ENCODE results near the gene SST. TPM values are rescaled to one million over a fixed set of nuclear protein-coding genes. Genes with fewer than 3 reads are reported as not detected.

SST gene
- not detected for total RNA-seq
- long read RNA-seq = 0 reads

DNA sequence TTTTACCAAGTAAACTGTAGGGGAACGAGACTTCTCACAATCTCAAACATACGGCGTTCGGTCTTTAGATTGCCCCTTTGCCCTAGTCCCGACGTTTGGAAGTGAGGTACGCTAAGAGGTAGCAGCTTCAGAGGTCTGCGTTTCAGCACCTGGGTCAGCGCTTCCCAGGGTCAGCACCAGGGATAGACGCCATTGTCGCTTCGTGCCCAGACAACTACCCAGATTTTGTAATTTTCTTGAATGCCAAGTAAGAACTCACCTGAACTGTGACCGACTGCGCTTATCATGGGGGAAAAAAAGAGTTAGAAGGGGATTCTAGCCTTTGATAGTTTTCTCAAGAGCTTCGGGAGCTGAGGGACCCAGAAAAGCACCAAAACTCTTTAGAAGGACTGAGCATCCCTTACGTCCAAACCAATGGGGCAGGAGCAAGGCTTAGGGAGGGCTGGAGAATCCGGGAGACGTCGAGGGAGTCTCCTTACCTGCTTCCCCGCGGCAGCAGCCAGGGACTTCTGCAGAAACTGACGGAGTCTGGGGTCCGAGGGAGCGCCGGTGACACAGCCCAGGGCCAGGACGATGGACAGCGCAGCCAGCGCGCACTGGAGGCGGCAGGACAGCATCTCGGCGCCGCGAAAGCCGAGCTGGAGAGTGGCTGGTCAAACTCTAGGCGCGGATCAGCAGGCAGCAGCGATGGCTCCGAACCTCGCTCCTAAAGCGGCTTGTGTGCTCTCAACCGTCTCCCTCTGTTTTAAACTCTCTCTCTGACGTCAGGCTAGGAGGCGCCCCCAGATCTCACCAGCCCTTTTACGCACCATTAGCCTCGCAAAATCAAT lies at the start of gene SST:
Gene SST, minus strand, starts transcription at position 720 of the 830 bp plus-strand sequence. Its CDS starts 103 bp downstream, at position 617.
- DNase-seq (ENCODE audit: low spot score) = no peak

DNA sequence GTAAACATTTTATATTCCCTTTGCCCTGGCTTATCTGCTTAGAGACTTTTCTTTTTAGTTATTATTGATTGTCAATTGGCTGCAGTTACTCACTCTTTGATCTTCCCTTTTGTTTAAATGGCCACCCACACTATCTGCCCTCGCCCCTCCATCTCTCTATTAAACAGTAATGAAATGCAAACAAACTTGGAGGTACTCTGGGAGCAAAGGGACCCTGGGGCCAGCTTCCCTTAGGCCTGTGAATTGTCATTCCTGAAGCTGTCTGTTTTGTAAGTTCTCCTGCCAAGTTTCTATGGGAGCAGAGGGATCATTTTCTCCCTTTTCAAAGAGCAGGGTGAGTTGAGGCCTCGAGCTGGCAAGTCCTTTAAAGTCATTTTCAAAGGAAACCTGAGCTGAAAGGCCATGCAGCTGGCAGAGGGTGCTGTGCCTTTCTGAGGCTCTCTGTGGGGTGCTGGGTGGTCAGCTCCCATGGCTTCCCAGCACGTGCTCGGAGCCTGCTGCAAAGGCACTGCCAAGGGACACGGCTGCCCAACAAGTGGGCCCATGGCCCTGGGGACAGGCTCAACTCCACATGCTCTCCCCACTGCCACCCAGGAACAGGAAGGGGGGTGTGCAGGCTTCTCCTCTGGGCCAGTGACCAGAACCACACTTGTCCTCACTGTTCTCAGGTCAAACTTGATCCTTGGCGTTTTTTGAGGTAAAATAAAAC lies 49.6 kb upstream of the SST start:
- DNase-seq (ENCODE audit: low spot score) = no peak

DNA sequence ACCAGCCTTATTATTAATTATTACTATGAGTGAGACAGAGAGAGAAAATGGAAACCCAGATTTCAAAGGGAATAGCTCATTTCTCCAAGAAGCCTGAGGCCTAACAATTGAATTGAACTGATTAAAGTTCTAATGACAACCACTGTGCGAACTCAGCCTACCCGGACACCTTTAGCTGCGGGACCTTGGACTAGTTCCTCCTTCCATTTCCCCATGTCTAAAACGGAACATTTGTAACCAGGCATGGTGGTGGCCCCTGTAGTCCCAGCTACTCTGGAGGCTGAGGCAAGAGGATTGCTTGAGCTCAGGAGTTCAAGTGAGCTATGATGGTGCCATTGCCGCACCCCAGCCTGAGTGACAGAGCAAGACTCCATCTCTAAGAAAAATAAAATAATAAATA lies 48.6 kb upstream of the SST start:
- no peak for DNase-seq (ENCODE audit: low spot score)

DNA sequence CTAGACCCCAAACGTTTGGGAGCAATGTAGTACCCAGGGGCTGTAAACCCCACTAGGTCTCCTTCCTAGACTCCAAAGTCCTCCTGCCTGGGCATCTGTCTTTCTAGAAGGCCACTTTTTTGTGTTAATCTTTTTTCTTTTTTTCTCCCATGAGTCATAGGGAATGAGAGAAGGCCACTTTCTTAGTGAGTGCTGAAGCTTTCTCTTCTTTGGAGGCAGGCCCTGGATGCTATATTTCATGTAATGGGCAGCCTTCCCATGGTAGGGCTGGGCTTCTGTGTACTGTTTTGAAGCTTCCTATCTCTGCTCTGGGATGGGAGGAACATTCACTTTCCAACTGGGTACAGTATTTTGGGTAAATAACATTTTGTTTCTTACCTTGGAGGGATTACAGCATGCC lies 47.4 kb upstream of the SST start:
- DNase-seq (ENCODE audit: low spot score) = no peak

DNA sequence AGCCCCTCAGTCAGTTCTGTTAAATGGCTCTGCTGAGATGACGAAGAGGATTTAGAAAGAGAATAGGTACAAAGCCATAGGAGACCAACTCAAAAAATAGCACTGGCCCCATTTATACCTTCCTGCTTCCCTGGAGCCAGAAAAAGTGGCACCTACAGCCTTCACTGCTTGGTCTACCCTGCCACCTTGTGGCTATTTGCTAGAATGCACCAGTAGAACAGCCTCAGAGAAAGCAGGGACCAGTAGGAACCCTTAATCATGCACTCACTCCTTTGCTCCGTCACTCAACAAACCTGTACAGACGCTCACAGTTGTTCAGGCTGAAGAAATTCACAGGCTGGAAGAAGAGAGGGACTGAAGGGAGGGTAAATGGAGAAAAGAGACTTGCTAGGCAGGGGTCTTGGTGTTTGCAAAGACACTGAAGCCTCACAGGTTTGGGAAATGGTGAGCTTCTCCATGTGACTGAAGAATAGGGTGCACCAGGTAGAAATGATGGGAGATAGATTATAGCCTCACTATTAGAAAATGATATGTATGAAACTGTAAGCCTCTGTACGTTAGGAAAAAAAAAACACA lies 44.3 kb upstream of the SST start:
- no peak for DNase-seq (ENCODE audit: low spot score)

DNA sequence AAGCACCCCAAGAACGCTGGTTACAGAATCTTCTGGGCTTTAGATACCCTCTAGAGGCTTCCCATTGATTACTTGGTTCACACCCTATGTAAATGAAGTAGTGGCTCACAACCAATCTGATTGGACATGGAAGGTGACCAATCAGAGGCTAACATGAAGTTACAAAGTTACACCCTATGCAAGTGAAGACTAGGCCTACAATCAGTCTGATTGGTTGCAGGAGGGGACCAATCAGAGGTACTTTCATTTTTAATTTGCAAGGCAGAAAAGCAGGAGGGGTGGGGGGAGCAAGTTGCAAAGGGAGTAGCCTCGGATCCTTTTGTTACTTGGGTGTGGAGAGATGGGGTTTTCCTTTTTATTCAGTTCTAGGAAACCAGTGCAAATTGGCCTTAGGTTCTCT lies 43.3 kb upstream of the SST start:
- DNase-seq (ENCODE audit: low spot score) = no peak

DNA sequence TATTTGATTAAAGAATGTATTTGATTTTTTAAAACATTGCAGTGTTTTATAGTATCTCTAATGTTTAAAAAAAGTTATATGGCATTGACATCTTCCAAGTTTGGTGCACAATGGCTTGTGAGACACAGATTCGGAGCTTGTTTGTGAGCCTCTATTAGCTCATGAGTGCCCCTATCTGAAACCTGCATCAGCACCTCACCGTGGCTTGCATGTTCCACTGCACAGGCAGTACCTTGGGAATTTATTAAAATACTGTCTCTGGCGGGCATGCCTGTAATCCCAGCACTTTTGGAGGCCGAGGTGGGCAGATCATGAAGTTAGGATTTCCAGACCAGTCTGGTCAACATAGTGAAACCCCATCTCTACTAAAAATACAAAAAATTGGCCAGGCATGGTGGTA lies 39.0 kb upstream of the SST start:
- no peak for DNase-seq (ENCODE audit: low spot score)

DNA sequence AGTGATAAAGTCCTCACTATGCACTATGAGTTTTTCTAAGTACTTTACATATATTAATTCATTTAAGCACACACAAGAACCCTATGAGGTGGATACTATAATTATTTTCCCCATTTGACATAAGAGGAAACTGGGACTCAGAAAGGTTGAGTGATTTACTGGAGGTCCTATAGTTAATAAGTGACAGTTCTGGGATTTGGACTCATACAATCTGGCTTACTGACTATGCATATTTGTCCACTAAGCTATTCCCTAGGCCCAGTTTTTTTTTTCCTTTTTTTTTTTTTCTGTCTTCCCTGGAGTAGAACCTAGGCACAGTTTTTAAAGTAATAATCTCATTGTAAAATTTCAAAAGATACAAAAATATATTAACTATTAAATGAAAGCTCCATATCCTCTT lies 38.5 kb upstream of the SST start:
- DNase-seq (ENCODE audit: low spot score) = no peak

DNA sequence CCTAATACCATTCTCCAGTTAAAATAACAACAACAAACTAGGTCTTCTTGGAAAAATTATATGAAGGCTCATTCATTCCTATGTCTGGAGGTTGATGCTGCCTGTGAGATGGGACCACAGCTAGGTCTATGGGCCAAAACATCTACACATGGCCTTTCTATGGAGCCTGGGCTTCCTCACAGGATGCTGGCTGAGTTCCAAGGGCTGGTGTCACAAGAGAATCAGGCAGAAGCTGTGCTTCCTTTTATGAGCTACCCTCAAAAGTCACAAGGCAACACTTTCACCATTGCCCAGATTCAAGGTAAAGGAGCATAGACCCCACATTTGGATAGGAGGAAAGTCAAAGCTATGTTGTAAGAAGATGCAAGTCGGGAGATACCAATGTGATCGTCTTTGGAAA lies 36.8 kb upstream of the SST start:
- DNase-seq (ENCODE audit: low spot score) = no peak

DNA sequence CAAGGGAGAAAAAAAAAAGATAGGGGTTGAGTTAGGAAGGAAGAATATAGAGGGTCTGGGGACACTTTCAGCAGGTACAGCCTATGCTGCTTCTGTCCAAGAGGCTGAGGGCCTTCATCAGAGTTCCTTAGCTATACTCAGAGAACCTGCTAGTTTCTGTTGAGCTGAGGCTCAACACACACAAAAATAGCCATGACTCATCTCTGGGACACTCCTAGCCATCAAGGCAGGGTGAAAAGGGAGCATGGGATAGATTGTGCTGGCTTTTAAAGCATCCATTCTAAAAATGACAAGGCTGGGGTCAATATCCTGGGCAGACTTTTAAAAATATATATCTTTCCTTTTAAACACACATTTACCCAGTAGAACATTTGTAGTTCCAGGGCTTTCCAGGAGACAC lies 35.0 kb upstream of the SST start:
- DNase-seq (ENCODE audit: low spot score) = no peak

DNA sequence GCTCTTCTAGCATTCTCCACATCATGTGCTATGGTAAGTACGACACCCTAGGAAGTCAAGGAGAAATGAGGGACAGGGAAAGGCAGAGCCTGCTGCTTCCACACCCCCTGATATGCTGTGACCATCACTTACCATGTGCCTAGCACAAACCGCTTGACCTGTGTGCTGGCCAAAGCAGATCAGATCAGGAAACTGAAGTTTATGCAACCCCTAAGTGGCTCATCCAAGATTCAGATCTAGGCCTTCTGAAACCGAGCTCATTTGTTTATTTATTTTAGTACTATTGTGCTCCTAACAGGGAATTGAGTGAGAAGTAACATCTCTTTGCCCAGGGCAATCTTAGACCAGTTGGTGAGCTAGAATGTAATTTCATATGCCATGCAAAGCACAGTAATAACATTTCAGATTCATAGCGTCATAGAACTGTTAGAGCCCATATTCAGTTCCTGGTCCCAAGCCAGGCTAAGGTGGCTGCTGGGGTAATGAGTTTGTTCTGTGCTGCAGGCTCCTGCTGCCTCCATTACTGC lies 32.4 kb upstream of the SST start, which contains the start of gene RTP2:
Gene RTP2, minus strand, starts transcription at position 51 of the 527 bp plus-strand sequence. CDS start 429 bp downstream, outside the sequence.
- DNase-seq (ENCODE audit: low spot score) = no peak

DNA sequence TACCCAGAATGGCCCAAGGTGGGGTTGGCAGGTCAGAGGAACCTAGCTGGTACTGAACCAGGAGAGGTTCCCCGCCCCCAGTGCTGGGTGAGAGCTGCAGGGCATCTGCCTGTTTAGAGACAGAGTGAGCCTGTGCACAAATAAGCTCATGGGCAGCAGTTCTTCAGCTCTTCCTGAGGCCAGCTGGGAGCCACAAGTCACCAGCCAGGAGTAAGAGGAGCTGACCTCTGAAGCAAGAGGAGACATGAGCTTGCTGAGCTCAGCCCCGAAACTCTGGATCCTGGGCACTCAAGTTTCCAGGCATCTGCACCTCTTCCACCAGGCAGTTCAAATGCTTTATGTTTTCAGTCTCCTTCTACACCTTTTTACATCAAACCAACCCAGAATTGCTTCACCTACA lies 30.1 kb upstream of the SST start:
- DNase-seq (ENCODE audit: low spot score) = no peak

DNA sequence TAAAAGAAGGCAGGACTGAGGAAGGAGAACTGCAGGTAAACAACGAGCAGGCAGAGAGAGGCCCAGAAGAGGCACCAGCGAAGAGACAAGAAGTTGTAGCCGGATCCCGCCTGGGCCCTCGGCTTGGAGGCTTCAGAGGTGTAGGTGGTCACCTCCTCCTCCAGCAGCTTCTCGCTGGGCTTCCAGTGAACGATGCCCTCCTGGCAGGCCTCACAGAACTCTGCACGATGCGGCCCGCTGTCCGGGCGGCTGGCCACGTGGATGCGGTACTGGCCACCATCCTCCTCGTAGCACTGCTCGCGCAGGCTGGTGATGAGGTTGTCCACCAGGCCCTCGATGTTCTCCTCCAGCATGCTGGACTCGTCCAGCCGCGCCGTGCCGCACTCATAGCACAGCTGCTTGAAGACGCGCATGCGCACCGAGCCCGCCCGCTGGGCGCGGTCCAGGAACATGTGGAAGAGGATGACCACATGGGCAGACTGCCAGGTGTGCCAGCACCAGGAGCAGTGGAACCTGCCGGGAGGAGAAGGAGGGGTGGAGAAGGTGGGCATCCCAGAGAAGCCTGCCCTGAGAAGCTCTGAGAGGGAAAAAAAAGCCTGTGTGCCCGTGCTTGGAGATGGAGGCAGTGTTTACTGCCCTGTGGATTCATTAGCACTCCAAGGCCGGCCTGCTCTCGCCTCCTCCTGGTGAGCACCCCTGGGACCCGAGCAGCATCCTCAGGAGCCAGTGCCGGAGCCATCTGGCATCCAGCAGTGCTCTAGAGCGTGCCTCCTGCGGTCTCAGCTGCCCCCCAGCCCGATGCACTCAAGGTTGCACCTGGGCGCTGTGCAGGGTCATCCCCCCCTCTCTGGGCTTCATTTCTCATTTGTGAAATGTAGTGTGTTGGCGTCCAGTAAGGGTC lies 28.6 kb upstream of the SST start:
- DNase-seq (ENCODE audit: low spot score) = no peak

DNA sequence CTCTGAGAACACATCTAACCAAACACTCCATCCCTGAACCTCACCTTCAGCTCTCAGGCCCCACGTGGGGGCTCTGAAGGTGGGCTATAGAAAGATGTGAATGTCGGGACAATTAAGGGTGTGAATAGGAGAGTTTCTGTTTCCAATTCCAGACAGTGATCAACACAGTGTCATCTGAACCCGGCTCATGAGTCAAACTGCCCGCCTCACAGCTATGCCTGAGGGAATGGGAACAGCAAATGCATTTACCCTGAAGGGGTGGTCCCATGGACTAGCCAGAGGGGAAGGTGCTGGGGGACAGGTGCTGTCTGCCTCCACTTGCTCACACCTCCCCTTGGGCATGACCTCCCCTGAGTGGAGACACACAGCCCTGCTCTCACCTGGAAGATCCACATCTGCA lies 25.8 kb upstream of the SST start:
- no peak for DNase-seq (ENCODE audit: low spot score)

DNA sequence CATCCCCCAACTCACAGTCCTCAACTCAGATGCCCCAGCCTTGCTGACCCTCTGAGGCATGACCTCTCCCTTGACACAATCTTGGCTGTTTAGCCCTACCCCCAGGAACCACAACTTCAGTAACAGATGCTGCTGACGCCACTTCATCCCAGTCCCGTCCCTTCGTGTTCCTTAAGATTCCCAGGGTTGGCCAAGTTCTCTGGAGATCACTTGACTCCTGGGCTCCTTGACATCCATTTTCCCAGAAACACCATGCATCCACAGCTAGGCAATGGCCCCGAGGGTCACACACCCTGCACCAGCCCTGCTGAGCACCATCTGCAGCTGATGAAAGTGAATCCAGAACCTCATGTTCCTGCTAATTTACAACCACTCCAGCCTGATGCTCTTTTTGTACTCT lies 25.3 kb upstream of the SST start:
- DNase-seq (ENCODE audit: low spot score) = no peak

DNA sequence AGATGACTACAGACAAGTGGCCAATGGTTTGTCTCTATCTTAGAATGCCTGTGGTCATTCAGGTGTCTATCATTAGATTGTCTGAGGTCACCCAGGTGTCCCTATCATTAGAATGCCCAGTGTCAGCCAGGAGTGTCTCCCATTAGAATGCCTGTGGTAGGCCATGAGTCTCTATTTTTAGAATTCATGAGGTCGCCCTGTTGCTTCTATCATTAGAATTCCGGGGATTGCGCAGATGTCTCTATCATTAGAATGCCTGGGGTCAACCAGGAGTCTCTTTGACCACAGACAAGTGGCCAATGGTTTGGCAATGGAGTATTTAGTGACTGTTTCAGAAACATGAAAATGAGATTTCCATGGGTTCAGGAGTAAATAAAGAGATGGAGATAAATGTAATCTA lies 24.6 kb upstream of the SST start:
- DNase-seq (ENCODE audit: low spot score) = no peak

DNA sequence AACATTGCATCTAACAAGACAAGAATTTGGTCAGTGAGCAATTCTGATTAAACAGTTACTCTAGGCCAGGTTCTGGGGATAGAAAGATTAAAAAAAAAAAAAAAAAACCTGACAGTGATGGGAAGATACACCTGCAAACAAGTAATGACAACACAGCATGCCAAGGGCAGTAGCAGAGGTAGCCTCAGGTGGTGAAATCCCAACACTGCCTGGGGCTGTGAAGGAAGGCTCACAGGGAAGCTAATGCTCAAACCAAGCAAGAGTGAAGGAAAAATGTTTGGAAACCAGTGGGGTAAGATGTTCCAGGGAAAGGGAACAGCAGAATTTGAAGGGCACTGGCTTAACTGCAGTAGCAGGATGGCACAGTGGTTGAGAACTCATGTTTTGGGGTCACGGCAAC lies 23.2 kb upstream of the SST start:
- DNase-seq (ENCODE audit: low spot score) = no peak

DNA sequence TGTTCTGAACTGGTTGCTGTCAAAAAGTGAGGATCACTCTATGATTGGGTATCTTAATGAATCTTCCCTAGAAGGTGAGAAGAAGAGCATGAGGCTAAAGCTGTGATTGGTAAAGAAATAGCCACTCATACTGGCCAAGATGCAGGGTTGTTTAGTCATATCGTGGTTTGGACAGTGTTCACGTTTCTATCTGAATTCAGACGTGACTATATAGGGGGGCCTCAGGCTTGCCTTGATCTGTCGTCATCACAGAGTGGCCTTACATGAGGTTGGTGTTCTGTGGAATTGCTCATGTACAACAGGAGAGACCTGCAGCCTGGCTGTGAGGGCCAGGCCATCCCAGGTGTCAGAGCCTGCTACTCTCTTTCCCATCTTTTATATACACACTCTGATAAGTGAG lies 19.8 kb upstream of the SST start:
- DNase-seq (ENCODE audit: low spot score) = no peak

DNA sequence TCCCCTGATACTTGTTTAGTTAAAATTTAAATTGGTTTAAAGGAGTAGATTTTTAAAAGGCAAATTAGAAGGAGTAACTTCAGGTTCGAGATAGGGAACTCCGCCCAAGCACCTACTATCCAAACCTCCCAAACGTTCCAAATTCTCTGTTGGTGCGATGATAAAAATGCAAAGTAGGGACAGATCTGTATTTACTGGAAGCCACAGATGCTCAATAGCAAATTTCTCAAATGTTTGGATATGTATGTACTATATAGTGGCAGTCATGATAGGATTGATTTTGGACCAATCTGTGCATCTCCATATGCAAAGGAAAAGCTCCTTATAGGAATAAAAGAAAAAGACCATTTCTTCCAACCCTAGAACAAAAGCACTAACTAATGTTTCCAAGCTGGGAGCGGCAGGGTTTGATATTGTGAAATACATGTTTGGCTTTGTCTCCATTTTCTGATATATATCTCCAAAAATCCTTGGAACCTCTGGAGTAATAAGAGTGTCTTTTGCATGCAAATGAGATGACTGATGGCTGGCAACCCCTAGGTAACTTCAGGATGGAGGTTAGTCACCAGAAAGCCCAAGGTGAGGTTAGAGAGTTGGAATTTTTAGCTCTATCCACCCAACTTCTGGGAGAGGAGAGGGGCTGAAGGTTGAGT lies 16.6 kb upstream of the SST start:
- no peak for DNase-seq (ENCODE audit: low spot score)

DNA sequence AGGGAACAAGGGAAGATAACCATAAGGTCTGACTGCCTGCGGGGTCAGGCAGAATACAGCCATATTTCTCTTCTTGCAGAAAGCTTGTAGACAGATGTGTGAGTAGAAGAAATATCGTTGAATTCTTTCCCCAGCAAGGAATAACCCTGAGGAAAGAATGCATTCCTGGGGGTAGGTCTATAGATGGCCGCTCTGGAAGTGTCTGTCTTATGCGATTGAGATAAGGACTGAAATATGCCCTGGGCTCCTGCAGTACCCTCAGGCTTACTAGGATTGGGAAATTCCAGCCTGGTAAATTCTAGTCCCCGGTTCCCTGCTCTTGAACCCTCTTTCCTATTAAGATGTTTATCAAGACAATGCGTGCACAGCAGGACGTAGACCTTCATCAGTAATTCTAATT lies 15.8 kb upstream of the SST start:
- DNase-seq (ENCODE audit: low spot score) = no peak

DNA sequence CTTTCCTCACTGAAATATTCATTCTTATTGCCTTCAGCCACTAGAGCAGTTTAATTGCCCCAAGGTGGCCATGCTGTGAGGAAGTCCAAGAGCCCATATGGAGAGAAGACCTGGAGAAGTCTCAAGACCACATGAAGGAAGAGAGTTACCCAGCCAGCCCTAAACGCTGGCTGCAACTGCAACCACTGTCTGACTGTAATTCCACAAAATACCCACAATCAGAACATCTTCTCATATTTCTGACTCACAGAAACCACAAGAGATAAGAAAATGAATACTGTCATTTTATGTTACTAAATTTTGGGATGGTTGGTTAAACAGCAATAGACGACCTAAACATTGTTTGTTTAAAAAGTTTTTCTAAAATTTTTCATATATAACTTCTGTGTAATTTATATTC lies 14.7 kb upstream of the SST start:
- no peak for DNase-seq (ENCODE audit: low spot score)

Measured in mesenteric fat pad (tissue), 1 donor.